ENCODE measurements around the gene HLA-DMA. TPM values are rescaled to one million over a fixed set of nuclear protein-coding genes. Genes with fewer than 3 reads are reported as not detected.
A peak's percentile ranks its signal among the peaks of the same experiment; 100 is the strongest.

HLA-DMA gene
- total and polyA plus RNA-seq, 9 of the 15 experiments (the other 6 are each of a cell fraction or from before 2014, with no cell fraction given): 0.13 to 0.83 (median 0.51) TPM

DNA sequence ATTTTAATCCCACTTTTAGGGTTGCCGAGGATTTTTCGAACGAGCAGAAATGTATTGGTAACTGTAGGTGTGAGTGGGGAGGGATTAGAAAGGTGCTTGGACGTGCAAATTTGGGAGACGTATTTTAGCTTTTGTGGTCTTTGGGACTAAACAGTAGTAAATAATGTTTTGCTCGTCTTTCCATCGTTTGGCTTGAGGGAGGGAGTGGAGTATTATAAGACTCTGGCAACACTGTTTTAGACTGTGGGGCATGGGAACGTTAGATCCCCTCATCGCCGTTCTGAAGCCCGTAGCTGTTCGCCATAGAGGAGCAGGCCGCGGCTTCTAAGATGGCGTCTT, 18.3 kb upstream of the HLA-DMA start (continued):
- TF ChIP-seq, protein P1, sequence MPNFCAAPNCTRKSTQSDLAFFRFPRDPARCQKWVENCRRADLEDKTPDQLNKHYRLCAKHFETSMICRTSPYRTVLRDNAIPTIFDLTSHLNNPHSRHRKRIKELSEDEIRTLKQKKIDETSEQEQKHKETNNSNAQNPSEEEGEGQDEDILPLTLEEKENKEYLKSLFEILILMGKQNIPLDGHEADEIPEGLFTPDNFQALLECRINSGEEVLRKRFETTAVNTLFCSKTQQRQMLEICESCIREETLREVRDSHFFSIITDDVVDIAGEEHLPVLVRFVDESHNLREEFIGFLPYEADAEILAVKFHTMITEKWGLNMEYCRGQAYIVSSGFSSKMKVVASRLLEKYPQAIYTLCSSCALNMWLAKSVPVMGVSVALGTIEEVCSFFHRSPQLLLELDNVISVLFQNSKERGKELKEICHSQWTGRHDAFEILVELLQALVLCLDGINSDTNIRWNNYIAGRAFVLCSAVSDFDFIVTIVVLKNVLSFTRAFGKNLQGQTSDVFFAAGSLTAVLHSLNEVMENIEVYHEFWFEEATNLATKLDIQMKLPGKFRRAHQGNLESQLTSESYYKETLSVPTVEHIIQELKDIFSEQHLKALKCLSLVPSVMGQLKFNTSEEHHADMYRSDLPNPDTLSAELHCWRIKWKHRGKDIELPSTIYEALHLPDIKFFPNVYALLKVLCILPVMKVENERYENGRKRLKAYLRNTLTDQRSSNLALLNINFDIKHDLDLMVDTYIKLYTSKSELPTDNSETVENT (CRISPR knock-in tag; IDR thresholded peaks at IDR 0.05): no peak
- TF ChIP-seq ZNF133 (CRISPR knock-in tag; IDR thresholded peaks at IDR 0.05) (no peak), ZNF695 (CRISPR knock-in tag; IDR thresholded peaks at IDR 0.05) (no peak), RAD21 (CRISPR knock-in tag; conservative IDR thresholded peaks at IDR 0.05 in 1 of 2, IDR thresholded peaks at IDR 0.05 in 1 of 2) (no peak), ZFX (CRISPR knock-in tag; IDR thresholded peaks at IDR 0.05) (peak; percentile 72), NFRKB (IDR thresholded peaks at IDR 0.05; ENCODE audit: low read depth) (peak; percentile 100), BACH1 (tag; IDR thresholded peaks at IDR 0.05) (0 out of 2 replicates have a peak, but pooled peaks have one; percentile 77), THRAP3 (IDR thresholded peaks at IDR 0.05; ENCODE audit: borderline replicate concordance) (peak; percentile 86), SNRNP70 (optimal IDR thresholded peaks at IDR 0.05; ENCODE audit: low read depth, low read length) (no peak), MTA2 (IDR thresholded peaks at IDR 0.05; ENCODE audit: low read depth) (no peak), POLR2AphosphoS2 (IDR thresholded peaks at IDR 0.05; ENCODE audit: low read length) (no peak), MYC (IDR thresholded peaks at IDR 0.05; ENCODE audit: low read depth, low read length) (no peak), MYC (CRISPR knock-in tag; IDR thresholded peaks at IDR 0.05; ENCODE audit: borderline replicate concordance, low read depth) (peak; percentile 53; the same call in 1 of the 2 replicates)
- TF ChIP-seq, protein P2, sequence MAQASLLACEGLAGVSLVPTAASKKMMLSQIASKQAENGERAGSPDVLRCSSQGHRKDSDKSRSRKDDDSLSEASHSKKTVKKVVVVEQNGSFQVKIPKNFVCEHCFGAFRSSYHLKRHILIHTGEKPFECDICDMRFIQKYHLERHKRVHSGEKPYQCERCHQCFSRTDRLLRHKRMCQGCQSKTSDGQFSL (CRISPR knock-in tag; IDR thresholded peaks at IDR 0.05): no peak; the same call in 1 of the 2 replicates
- TF ChIP-seq, protein P2 (tag; IDR thresholded peaks at IDR 0.05): no peak; a peak in 1 of 4 replicates
- TF ChIP-seq, protein P3, sequence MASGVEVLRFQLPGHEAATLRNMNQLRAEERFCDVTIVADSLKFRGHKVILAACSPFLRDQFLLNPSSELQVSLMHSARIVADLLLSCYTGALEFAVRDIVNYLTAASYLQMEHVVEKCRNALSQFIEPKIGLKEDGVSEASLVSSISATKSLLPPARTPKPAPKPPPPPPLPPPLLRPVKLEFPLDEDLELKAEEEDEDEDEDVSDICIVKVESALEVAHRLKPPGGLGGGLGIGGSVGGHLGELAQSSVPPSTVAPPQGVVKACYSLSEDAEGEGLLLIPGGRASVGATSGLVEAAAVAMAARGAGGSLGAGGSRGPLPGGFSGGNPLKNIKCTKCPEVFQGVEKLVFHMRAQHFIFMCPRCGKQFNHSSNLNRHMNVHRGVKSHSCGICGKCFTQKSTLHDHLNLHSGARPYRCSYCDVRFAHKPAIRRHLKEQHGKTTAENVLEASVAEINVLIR (CRISPR knock-in tag; IDR thresholded peaks at IDR 0.05): no peak
- TF ChIP-seq, protein P4, sequence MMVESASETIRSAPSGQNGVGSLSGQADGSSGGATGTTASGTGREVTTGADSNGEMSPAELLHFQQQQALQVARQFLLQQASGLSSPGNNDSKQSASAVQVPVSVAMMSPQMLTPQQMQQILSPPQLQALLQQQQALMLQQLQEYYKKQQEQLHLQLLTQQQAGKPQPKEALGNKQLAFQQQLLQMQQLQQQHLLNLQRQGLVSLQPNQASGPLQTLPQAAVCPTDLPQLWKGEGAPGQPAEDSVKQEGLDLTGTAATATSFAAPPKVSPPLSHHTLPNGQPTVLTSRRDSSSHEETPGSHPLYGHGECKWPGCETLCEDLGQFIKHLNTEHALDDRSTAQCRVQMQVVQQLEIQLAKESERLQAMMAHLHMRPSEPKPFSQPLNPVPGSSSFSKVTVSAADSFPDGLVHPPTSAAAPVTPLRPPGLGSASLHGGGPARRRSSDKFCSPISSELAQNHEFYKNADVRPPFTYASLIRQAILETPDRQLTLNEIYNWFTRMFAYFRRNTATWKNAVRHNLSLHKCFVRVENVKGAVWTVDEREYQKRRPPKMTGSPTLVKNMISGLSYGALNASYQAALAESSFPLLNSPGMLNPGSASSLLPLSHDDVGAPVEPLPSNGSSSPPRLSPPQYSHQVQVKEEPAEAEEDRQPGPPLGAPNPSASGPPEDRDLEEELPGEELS (CRISPR knock-in tag; IDR thresholded peaks at IDR 0.05; ENCODE audit: borderline replicate concordance): no peak
- TF ChIP-seq, protein P5, sequence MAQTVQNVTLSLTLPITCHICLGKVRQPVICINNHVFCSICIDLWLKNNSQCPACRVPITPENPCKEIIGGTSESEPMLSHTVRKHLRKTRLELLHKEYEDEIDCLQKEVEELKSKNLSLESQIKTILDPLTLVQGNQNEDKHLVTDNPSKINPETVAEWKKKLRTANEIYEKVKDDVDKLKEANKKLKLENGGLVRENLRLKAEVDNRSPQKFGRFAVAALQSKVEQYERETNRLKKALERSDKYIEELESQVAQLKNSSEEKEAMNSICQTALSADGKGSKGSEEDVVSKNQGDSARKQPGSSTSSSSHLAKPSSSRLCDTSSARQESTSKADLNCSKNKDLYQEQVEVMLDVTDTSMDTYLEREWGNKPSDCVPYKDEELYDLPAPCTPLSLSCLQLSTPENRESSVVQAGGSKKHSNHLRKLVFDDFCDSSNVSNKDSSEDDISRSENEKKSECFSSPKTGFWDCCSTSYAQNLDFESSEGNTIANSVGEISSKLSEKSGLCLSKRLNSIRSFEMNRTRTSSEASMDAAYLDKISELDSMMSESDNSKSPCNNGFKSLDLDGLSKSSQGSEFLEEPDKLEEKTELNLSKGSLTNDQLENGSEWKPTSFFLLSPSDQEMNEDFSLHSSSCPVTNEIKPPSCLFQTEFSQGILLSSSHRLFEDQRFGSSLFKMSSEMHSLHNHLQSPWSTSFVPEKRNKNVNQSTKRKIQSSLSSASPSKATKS (CRISPR knock-in tag; IDR thresholded peaks at IDR 0.05): no peak
- TF ChIP-seq, protein P6, sequence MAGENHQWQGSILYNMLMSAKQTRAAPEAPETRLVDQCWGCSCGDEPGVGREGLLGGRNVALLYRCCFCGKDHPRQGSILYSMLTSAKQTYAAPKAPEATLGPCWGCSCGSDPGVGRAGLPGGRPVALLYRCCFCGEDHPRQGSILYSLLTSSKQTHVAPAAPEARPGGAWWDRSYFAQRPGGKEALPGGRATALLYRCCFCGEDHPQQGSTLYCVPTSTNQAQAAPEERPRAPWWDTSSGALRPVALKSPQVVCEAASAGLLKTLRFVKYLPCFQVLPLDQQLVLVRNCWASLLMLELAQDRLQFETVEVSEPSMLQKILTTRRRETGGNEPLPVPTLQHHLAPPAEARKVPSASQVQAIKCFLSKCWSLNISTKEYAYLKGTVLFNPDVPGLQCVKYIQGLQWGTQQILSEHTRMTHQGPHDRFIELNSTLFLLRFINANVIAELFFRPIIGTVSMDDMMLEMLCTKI (IDR thresholded peaks at IDR 0.05; ENCODE audit: partially characterized antibody): no peak

Data from K562 (cell line).